Measurements from ENCODE around the gene P2RY6.

Gene P2RY6

GRCh38 chr11:73324665-73325035 is 52.5 kb downstream of the P2RY6 start:
- peaks cover 29 to 37% of the 10 kb centered on the region in 2 donors for H3K4me1 ChIP-seq (ENCODE audit: control insufficient read depth in 1 of 2, insufficient read depth in 2 of 2, low read length in 2 of 2)
- no peaks in the 10 kb centered on the region for H3K27me3 ChIP-seq (ENCODE audit: control insufficient read depth in 1 of 2, insufficient read depth in 2 of 2, low read length in 2 of 2)
- H3K9ac ChIP-seq (ENCODE audit: low read depth in 1 of 2, low read length in 2 of 2) = no peak overlapping the region
- peak overlapping the region; percentile 66 for H3K27ac ChIP-seq (ENCODE audit: low read depth, low read length)
- no peak overlapping the region for H3K4me3 ChIP-seq (ENCODE audit: low read depth in 1 of 2, low read length in 2 of 2)
- no peaks in the 10 kb centered on the region for H3K9me3 ChIP-seq (ENCODE audit: control insufficient read depth in 1 of 2, low read length in 2 of 2)
- H3K36me3 ChIP-seq (ENCODE audit: control insufficient read depth in 1 of 2, insufficient read depth in 2 of 2, low read length in 2 of 2) = no peaks in the 10 kb centered on the region

GRCh38 chr11:73325036-73325981 is 53.2 kb downstream of the P2RY6 start:
- Histone ChIP-seq H3K9ac (ENCODE audit: low read depth in 1 of 2, low read length in 2 of 2) (no peak overlapping the region), H3K27ac (ENCODE audit: low read depth, low read length) (peak overlapping the region; percentile 52), H3K4me1 (ENCODE audit: control insufficient read depth in 1 of 2, insufficient read depth in 2 of 2, low read length in 2 of 2) (peaks cover 29 to 39% of the 10 kb centered on the region in 2 donors), H3K9me3 (ENCODE audit: control insufficient read depth in 1 of 2, low read length in 2 of 2) (no peaks in the 10 kb centered on the region), H3K4me3 (ENCODE audit: low read depth in 1 of 2, low read length in 2 of 2) (no peak overlapping the region), H3K27me3 (ENCODE audit: control insufficient read depth in 1 of 2, insufficient read depth in 2 of 2, low read length in 2 of 2) (no peaks in the 10 kb centered on the region), H3K36me3 (ENCODE audit: control insufficient read depth in 1 of 2, insufficient read depth in 2 of 2, low read length in 2 of 2) (no peaks in the 10 kb centered on the region)

DNA sequence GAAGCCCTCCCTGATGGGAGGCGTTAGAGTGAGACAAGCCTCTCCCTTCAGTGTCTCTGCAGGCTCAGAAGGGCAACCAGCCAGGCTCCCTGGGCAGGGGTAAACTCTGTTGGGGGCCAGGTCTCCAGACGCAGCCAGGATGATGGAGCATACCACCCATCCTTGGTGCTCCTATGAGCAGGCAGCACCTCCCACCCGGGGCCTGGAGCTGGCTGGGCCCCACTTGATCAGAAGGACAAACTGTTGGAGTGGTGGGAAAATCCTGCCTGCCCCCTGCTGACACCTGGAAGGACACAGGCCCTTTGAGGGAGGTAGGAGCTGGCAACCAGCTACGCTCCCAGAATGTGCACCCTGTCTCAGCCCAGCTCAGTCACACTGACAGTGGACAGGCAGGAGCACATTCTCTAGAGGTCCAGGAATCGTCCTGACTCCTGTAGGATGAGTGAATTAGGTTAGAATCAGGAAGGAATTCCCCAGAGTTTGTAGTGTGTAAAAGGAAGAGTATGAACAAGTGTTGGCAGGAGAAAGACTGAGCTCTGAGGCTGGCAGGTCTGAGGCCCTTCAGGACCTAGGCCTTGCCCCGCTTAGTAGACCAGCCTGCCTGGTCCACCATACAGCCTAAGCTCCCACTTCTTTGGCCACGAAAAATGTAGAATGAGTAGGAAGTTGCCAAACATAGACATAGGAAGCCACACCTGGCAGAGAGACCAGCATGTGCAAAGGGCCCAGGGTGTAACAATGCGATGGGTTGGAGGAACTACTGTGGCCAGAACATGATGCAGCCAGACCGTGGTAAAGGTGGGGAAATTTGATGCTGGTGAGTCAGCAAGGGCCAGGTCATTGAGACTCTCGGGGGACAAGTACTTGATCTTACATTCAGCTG is 55.0 kb downstream of the P2RY6 start:
- Histone ChIP-seq H3K4me3 (ENCODE audit: low read depth in 1 of 2, low read length in 2 of 2) (no peak overlapping the region), H3K9me3 (ENCODE audit: control insufficient read depth in 1 of 2, low read length in 2 of 2) (no peaks in the 10 kb centered on the region), H3K27me3 (ENCODE audit: control insufficient read depth in 1 of 2, insufficient read depth in 2 of 2, low read length in 2 of 2) (no peaks in the 10 kb centered on the region), H3K9ac (ENCODE audit: low read depth in 1 of 2, low read length in 2 of 2) (no peak overlapping the region), H3K4me1 (ENCODE audit: control insufficient read depth in 1 of 2, insufficient read depth in 2 of 2, low read length in 2 of 2) (peaks cover 30% of the 10 kb centered on the region in 2 donors), H3K36me3 (ENCODE audit: control insufficient read depth in 1 of 2, insufficient read depth in 2 of 2, low read length in 2 of 2) (no peaks in the 10 kb centered on the region), H3K27ac (ENCODE audit: low read depth, low read length) (no peak overlapping the region)

- H3K4me1 ChIP-seq (ENCODE audit: control insufficient read depth in 1 of 2, insufficient read depth in 2 of 2, low read length in 2 of 2) = peaks cover 22 to 29% of the 10 kb centered on the region in 2 donors
- no peak overlapping the region for H3K27ac ChIP-seq (ENCODE audit: low read depth, low read length)
These were observed 55.8 kb downstream of the P2RY6 start for GRCh38 chr11:73327812-73328364.

GRCh38 chr11:73330569-73331093 is 58.5 kb downstream of the P2RY6 start:
- Histone ChIP-seq H3K4me1 (ENCODE audit: control insufficient read depth in 1 of 2, insufficient read depth in 2 of 2, low read length in 2 of 2) (peaks cover 14 to 21% of the 10 kb centered on the region in 2 donors), H3K9me3 (ENCODE audit: control insufficient read depth in 1 of 2, low read length in 2 of 2) (no peaks in the 10 kb centered on the region), H3K4me3 (ENCODE audit: low read depth in 1 of 2, low read length in 2 of 2) (no peak overlapping the region), H3K27me3 (ENCODE audit: control insufficient read depth in 1 of 2, insufficient read depth in 2 of 2, low read length in 2 of 2) (no peaks in the 10 kb centered on the region), H3K27ac (ENCODE audit: low read depth, low read length) (peak overlapping the region; percentile 30), H3K36me3 (ENCODE audit: control insufficient read depth in 1 of 2, insufficient read depth in 2 of 2, low read length in 2 of 2) (no peaks in the 10 kb centered on the region), H3K9ac (ENCODE audit: low read depth in 1 of 2, low read length in 2 of 2) (no peak overlapping the region)

More at GRCh38 chr11:73327812-73328364, 55.8 kb downstream of the P2RY6 start:
- Histone ChIP-seq H3K36me3 (ENCODE audit: control insufficient read depth in 1 of 2, insufficient read depth in 2 of 2, low read length in 2 of 2) (no peaks in the 10 kb centered on the region), H3K27me3 (ENCODE audit: control insufficient read depth in 1 of 2, insufficient read depth in 2 of 2, low read length in 2 of 2) (no peaks in the 10 kb centered on the region), H3K4me3 (ENCODE audit: low read depth in 1 of 2, low read length in 2 of 2) (no peak overlapping the region), H3K9ac (ENCODE audit: low read depth in 1 of 2, low read length in 2 of 2) (no peak overlapping the region), H3K9me3 (ENCODE audit: control insufficient read depth in 1 of 2, low read length in 2 of 2) (no peaks in the 10 kb centered on the region)

GRCh38 chr11:73331138-73331916 is 59.2 kb downstream of the P2RY6 start:
- no peak overlapping the region for H3K4me3 ChIP-seq (ENCODE audit: low read depth in 1 of 2, low read length in 2 of 2)
- peaks cover 13 to 21% of the 10 kb centered on the region in 2 donors for H3K4me1 ChIP-seq (ENCODE audit: control insufficient read depth in 1 of 2, insufficient read depth in 2 of 2, low read length in 2 of 2)
- no peak overlapping the region for H3K27ac ChIP-seq (ENCODE audit: low read depth, low read length)
- no peaks in the 10 kb centered on the region for H3K27me3 ChIP-seq (ENCODE audit: control insufficient read depth in 1 of 2, insufficient read depth in 2 of 2, low read length in 2 of 2)
- H3K9ac ChIP-seq (ENCODE audit: low read depth in 1 of 2, low read length in 2 of 2) = peak overlapping the region in 1 of 2 donors; percentile 13
- H3K9me3 ChIP-seq (ENCODE audit: control insufficient read depth in 1 of 2, low read length in 2 of 2) = no peaks in the 10 kb centered on the region
- H3K36me3 ChIP-seq (ENCODE audit: control insufficient read depth in 1 of 2, insufficient read depth in 2 of 2, low read length in 2 of 2) = no peaks in the 10 kb centered on the region

DNA sequence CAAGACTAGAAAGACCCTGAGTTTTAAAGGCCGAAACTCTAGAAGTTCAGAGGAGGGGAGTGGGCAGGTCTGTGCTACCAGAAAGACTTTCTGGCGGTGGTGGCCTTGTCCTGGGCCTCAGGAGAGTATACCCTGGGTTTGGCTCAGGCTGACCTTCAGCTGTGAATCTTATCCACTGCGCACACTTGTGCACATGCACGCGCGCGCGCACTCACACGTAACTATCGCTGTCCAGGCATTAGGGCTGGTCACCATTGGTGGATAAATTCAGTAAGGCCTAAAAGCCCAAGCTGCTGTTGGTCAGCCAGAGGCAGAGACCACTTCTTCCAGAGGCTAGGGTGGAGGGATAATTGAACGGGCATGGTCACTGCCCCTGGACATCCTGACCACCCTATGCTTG is 61.0 kb downstream of the P2RY6 start:
- Histone ChIP-seq H3K27me3 (ENCODE audit: control insufficient read depth in 1 of 2, insufficient read depth in 2 of 2, low read length in 2 of 2) (no peaks in the 10 kb centered on the region), H3K9ac (ENCODE audit: low read depth in 1 of 2, low read length in 2 of 2) (no peak overlapping the region), H3K9me3 (ENCODE audit: control insufficient read depth in 1 of 2, low read length in 2 of 2) (no peaks in the 10 kb centered on the region), H3K4me3 (ENCODE audit: low read depth in 1 of 2, low read length in 2 of 2) (no peak overlapping the region), H3K27ac (ENCODE audit: low read depth, low read length) (no peak overlapping the region), H3K4me1 (ENCODE audit: control insufficient read depth in 1 of 2, insufficient read depth in 2 of 2, low read length in 2 of 2) (peaks cover 13 to 21% of the 10 kb centered on the region in 2 donors), H3K36me3 (ENCODE audit: control insufficient read depth in 1 of 2, insufficient read depth in 2 of 2, low read length in 2 of 2) (no peaks in the 10 kb centered on the region)

GRCh38 chr11:73333640-73334383 is 61.7 kb downstream of the P2RY6 start:
- no peak overlapping the region for H3K27ac ChIP-seq (ENCODE audit: low read depth, low read length)
- H3K4me3 ChIP-seq (ENCODE audit: low read depth in 1 of 2, low read length in 2 of 2) = no peak overlapping the region
- H3K27me3 ChIP-seq (ENCODE audit: control insufficient read depth in 1 of 2, insufficient read depth in 2 of 2, low read length in 2 of 2) = no peaks in the 10 kb centered on the region
- no peaks in the 10 kb centered on the region for H3K36me3 ChIP-seq (ENCODE audit: control insufficient read depth in 1 of 2, insufficient read depth in 2 of 2, low read length in 2 of 2)
- H3K9me3 ChIP-seq (ENCODE audit: control insufficient read depth in 1 of 2, low read length in 2 of 2) = no peaks in the 10 kb centered on the region
- no peak overlapping the region for H3K9ac ChIP-seq (ENCODE audit: low read depth in 1 of 2, low read length in 2 of 2)
- H3K4me1 ChIP-seq (ENCODE audit: control insufficient read depth in 1 of 2, insufficient read depth in 2 of 2, low read length in 2 of 2) = peaks cover 13 to 21% of the 10 kb centered on the region in 2 donors
